ENCODE measurements around the gene PSMC3IP.

PSMC3IP gene

GRCh38 chr17:42584880-42585279, 7.4 kb upstream of the PSMC3IP start:
- no peak overlapping the region for H3K14ac ChIP-seq (ENCODE audit: low read length)
- no peak overlapping the region for H2BK15ac ChIP-seq (ENCODE audit: low read length)
- no peak for DNase-seq (ENCODE audit: low spot score)
- no peak overlapping the region for H2BK5ac ChIP-seq (ENCODE audit: low read length)
- no peak overlapping the region for H3K27ac ChIP-seq (replicated peaks; ENCODE audit: low read length)
- no peak overlapping the region for H2BK12ac ChIP-seq (ENCODE audit: low read length)
- H3K79me1 ChIP-seq (ENCODE audit: low read depth, low read length), result no peaks in the 10 kb centered on the region
- no peaks in the 10 kb centered on the region for H3K27me3 ChIP-seq (ENCODE audit: control insufficient read depth in 3 of 3, insufficient read depth in 3 of 3, low read depth in 1 of 3, low read length in 3 of 3)
- no peak overlapping the region for H2AFZ ChIP-seq (ENCODE audit: low read length)
- no peak overlapping the region for H3K23ac ChIP-seq (ENCODE audit: low read depth, low read length, poor library complexity)
- no peak overlapping the region for H2AK5ac ChIP-seq (ENCODE audit: low read depth, low read length)
- no peak overlapping the region for H3K4me2 ChIP-seq (ENCODE audit: insufficient read depth, low read length, poor library complexity, severe bottlenecking)
- H4K91ac ChIP-seq (ENCODE audit: low read depth, low read length, poor library complexity), result no peak overlapping the region
- peaks cover 0 to 1% of the 10 kb centered on the region in 2 donors for H3K9me3 ChIP-seq (replicated peaks in 1 of 2; ENCODE audit: control insufficient read depth in 2 of 2, insufficient read depth in 1 of 2, low read depth in 1 of 2, low read length in 2 of 2)
- no peak overlapping the region for H2BK120ac ChIP-seq (ENCODE audit: low read depth, low read length)
- H3K4ac ChIP-seq (ENCODE audit: low read length), result no peak overlapping the region
- no peak overlapping the region for H3K9ac ChIP-seq (ENCODE audit: low read depth, low read length, poor library complexity)
- H3K36me3 ChIP-seq (replicated peaks in 1 of 2; ENCODE audit: control insufficient read depth in 2 of 2, insufficient read depth in 2 of 2, low read length in 2 of 2), result peaks cover 41 to 95% of the 10 kb centered on the region in 2 donors
- H3K4me3 ChIP-seq (ENCODE audit: low read length in 2 of 2), result peak overlapping the region in 1 of 2 donors; percentile 68
- no CpG with 5 or more reads among the region's 9 CpGs for WGBS, 2 donors (ENCODE audit: extremely low coverage in 2 of 2, insufficient read length in 2 of 2, insufficient replicate concordance in 1 of 2)
- no peaks in the 10 kb centered on the region for H3K4me1 ChIP-seq (ENCODE audit: control insufficient read depth in 2 of 2, insufficient read depth in 1 of 2, low read depth in 1 of 2, low read length in 2 of 2)
- no peak overlapping the region for H3K18ac ChIP-seq (ENCODE audit: low read length)
- H4K8ac ChIP-seq (ENCODE audit: low read depth, low read length), result no peak overlapping the region

- no peak overlapping the region for H3K27ac ChIP-seq (replicated peaks; ENCODE audit: low read length)
These were observed 4.3 kb upstream of the PSMC3IP start for GRCh38 chr17:42581744-42582270.

GRCh38 chr17:42579794-42580551, 2.4 kb upstream of the PSMC3IP start:
- DNase-seq (ENCODE audit: low spot score), result no peak
- Histone ChIP-seq H4K91ac (ENCODE audit: low read depth, low read length, poor library complexity) (no peak overlapping the region), H3K79me1 (ENCODE audit: low read depth, low read length) (peaks cover 3% of the 10 kb centered on the region), H3K27me3 (ENCODE audit: control insufficient read depth in 3 of 3, insufficient read depth in 3 of 3, low read depth in 1 of 3, low read length in 3 of 3) (no peaks in the 10 kb centered on the region), H4K8ac (ENCODE audit: low read depth, low read length) (no peak overlapping the region), H3K4ac (ENCODE audit: low read length) (no peak overlapping the region), H3K14ac (ENCODE audit: low read length) (no peak overlapping the region), H3K9me3 (replicated peaks in 1 of 2; ENCODE audit: control insufficient read depth in 2 of 2, insufficient read depth in 1 of 2, low read depth in 1 of 2, low read length in 2 of 2) (peaks cover 0 to 1% of the 10 kb centered on the region in 2 donors), H3K9ac (ENCODE audit: low read depth, low read length, poor library complexity) (no peak overlapping the region), H2AK5ac (ENCODE audit: low read depth, low read length) (no peak overlapping the region), H3K4me3 (ENCODE audit: low read length in 2 of 2) (no peak overlapping the region), H3K18ac (ENCODE audit: low read length) (no peak overlapping the region), H2BK12ac (ENCODE audit: low read length) (no peak overlapping the region), H2BK5ac (ENCODE audit: low read length) (no peak overlapping the region), H3K23ac (ENCODE audit: low read depth, low read length, poor library complexity) (no peak overlapping the region), H3K36me3 (replicated peaks in 1 of 2; ENCODE audit: control insufficient read depth in 2 of 2, insufficient read depth in 2 of 2, low read length in 2 of 2) (peaks cover 24 to 77% of the 10 kb centered on the region in 2 donors), H3K27ac (replicated peaks; ENCODE audit: low read length) (no peak overlapping the region), H2BK120ac (ENCODE audit: low read depth, low read length) (no peak overlapping the region), H3K4me1 (ENCODE audit: control insufficient read depth in 2 of 2, insufficient read depth in 1 of 2, low read depth in 1 of 2, low read length in 2 of 2) (peaks cover 0 to 12% of the 10 kb centered on the region in 2 donors), H2BK15ac (ENCODE audit: low read length) (no peak overlapping the region), H2AFZ (ENCODE audit: low read length) (no peak overlapping the region), H3K4me2 (ENCODE audit: insufficient read depth, low read length, poor library complexity, severe bottlenecking) (no peak overlapping the region)
- no CpG with 5 or more reads among the region's 2 CpGs for WGBS, 2 donors (ENCODE audit: extremely low coverage in 2 of 2, insufficient read length in 2 of 2, insufficient replicate concordance in 1 of 2)

More at GRCh38 chr17:42581744-42582270, 4.3 kb upstream of the PSMC3IP start:
- Histone ChIP-seq H4K8ac (ENCODE audit: low read depth, low read length) (no peak overlapping the region), H3K4me3 (ENCODE audit: low read length in 2 of 2) (no peak overlapping the region), H2AFZ (ENCODE audit: low read length) (no peak overlapping the region), H2BK5ac (ENCODE audit: low read length) (no peak overlapping the region), H3K14ac (ENCODE audit: low read length) (no peak overlapping the region), H3K4me1 (ENCODE audit: control insufficient read depth in 2 of 2, insufficient read depth in 1 of 2, low read depth in 1 of 2, low read length in 2 of 2) (peaks cover 0 to 4% of the 10 kb centered on the region in 2 donors), H4K91ac (ENCODE audit: low read depth, low read length, poor library complexity) (no peak overlapping the region), H3K23ac (ENCODE audit: low read depth, low read length, poor library complexity) (no peak overlapping the region), H2BK15ac (ENCODE audit: low read length) (no peak overlapping the region), H3K27me3 (ENCODE audit: control insufficient read depth in 3 of 3, insufficient read depth in 3 of 3, low read depth in 1 of 3, low read length in 3 of 3) (no peaks in the 10 kb centered on the region), H3K79me1 (ENCODE audit: low read depth, low read length) (peaks cover 3% of the 10 kb centered on the region), H3K36me3 (replicated peaks in 1 of 2; ENCODE audit: control insufficient read depth in 2 of 2, insufficient read depth in 2 of 2, low read length in 2 of 2) (peaks cover 34 to 77% of the 10 kb centered on the region in 2 donors), H2BK120ac (ENCODE audit: low read depth, low read length) (no peak overlapping the region), H3K4ac (ENCODE audit: low read length) (no peak overlapping the region), H2AK5ac (ENCODE audit: low read depth, low read length) (no peak overlapping the region), H3K4me2 (ENCODE audit: insufficient read depth, low read length, poor library complexity, severe bottlenecking) (no peak overlapping the region), H2BK12ac (ENCODE audit: low read length) (no peak overlapping the region), H3K9ac (ENCODE audit: low read depth, low read length, poor library complexity) (no peak overlapping the region), H3K18ac (ENCODE audit: low read length) (no peak overlapping the region), H3K9me3 (replicated peaks in 1 of 2; ENCODE audit: control insufficient read depth in 2 of 2, insufficient read depth in 1 of 2, low read depth in 1 of 2, low read length in 2 of 2) (peaks cover 0 to 1% of the 10 kb centered on the region in 2 donors)
- no CpG with 5 or more reads among the region's 10 CpGs for WGBS, 2 donors (ENCODE audit: extremely low coverage in 2 of 2, insufficient read length in 2 of 2, insufficient replicate concordance in 1 of 2)
- DNase-seq (ENCODE audit: low spot score), result no peak

- DNase-seq (ENCODE audit: low spot score), result peak; percentile 79
- H3K4me1 ChIP-seq (ENCODE audit: control insufficient read depth in 2 of 2, insufficient read depth in 1 of 2, low read depth in 1 of 2, low read length in 2 of 2), result peaks cover 0 to 12% of the 10 kb centered on the region in 2 donors
- H3K23ac ChIP-seq (ENCODE audit: low read depth, low read length, poor library complexity), result no peak overlapping the region
- no peak overlapping the region for H4K8ac ChIP-seq (ENCODE audit: low read depth, low read length)
- H3K36me3 ChIP-seq (replicated peaks in 1 of 2; ENCODE audit: control insufficient read depth in 2 of 2, insufficient read depth in 2 of 2, low read length in 2 of 2), result peaks cover 31 to 78% of the 10 kb centered on the region in 2 donors
- H3K4ac ChIP-seq (ENCODE audit: low read length), result no peak overlapping the region
- H3K18ac ChIP-seq (ENCODE audit: low read length), result no peak overlapping the region
- H3K9ac ChIP-seq (ENCODE audit: low read depth, low read length, poor library complexity), result no peak overlapping the region
- H3K27ac ChIP-seq (replicated peaks; ENCODE audit: low read length), result peak overlapping the region; percentile 60
- H3K79me1 ChIP-seq (ENCODE audit: low read depth, low read length), result peaks cover 3% of the 10 kb centered on the region
- peaks cover 0 to 1% of the 10 kb centered on the region in 2 donors for H3K9me3 ChIP-seq (replicated peaks in 1 of 2; ENCODE audit: control insufficient read depth in 2 of 2, insufficient read depth in 1 of 2, low read depth in 1 of 2, low read length in 2 of 2)
- no peak overlapping the region for H3K14ac ChIP-seq (ENCODE audit: low read length)
- H2BK120ac ChIP-seq (ENCODE audit: low read depth, low read length), result no peak overlapping the region
- H2BK5ac ChIP-seq (ENCODE audit: low read length), result peak overlapping the region; percentile 2
- no peaks in the 10 kb centered on the region for H3K27me3 ChIP-seq (ENCODE audit: control insufficient read depth in 3 of 3, insufficient read depth in 3 of 3, low read depth in 1 of 3, low read length in 3 of 3)
- H2AFZ ChIP-seq (ENCODE audit: low read length), result peak overlapping the region; percentile 94
- WGBS, 2 donors (ENCODE audit: extremely low coverage in 2 of 2, insufficient read length in 2 of 2, insufficient replicate concordance in 1 of 2), result no CpG with 5 or more reads among the region's 20 CpGs
- H3K4me3 ChIP-seq (ENCODE audit: low read length in 2 of 2), result peak overlapping the region; percentile 92 to 98
- H2AK5ac ChIP-seq (ENCODE audit: low read depth, low read length), result no peak overlapping the region
- H2BK15ac ChIP-seq (ENCODE audit: low read length), result no peak overlapping the region
- H2BK12ac ChIP-seq (ENCODE audit: low read length), result no peak overlapping the region
- H3K4me2 ChIP-seq (ENCODE audit: insufficient read depth, low read length, poor library complexity, severe bottlenecking), result peak overlapping the region; percentile 67
- H4K91ac ChIP-seq (ENCODE audit: low read depth, low read length, poor library complexity), result no peak overlapping the region
These were observed 847 bp upstream of the PSMC3IP start for GRCh38 chr17:42578282-42578869.
